ACHN (cell line): ENCODE data around the gene BICRAL.
"Not testable (repeated sequence)": the region's sequence is repeated elsewhere in the genome, so short reads cannot be mapped to it uniquely, and the experiment has no call there.

Experiments used
- DNase-seq: peaks from one replicate; pipeline ENCODE4 v3.0.0-alpha.2; 2015
- in situ Hi-C: cut with HindIII; loops from 2 replicates; pipeline ENCODE4 v1.10.0; 2017; ENCODE audit warnings: low sequenced_read_pairs, low pct_ligation_motif_present, low pct_unique_long_range_greater_than_20kb

The BICRAL gene

GRCh38 chr6:42784717-42785498, 3.1 kb downstream of the BICRAL start:
- no peak for DNase-seq
- in situ Hi-C loops: no loop called here

GRCh38 chr6:42786525-42786985, 4.7 kb downstream of the BICRAL start:
- DNase-seq: no peak

GRCh38 chr6:42787063-42787472, 5.2 kb downstream of the BICRAL start:
- in situ Hi-C loops: no loop called here

More at GRCh38 chr6:42786525-42786985, 4.7 kb downstream of the BICRAL start:
- in situ Hi-C loops: no loop called here

GRCh38 chr6:42788671-42789070, 6.8 kb downstream of the BICRAL start:
- no peak for DNase-seq
- in situ Hi-C loops: no loop called here

More at GRCh38 chr6:42787063-42787472, 5.2 kb downstream of the BICRAL start:
- DNase-seq: no peak

DNA sequence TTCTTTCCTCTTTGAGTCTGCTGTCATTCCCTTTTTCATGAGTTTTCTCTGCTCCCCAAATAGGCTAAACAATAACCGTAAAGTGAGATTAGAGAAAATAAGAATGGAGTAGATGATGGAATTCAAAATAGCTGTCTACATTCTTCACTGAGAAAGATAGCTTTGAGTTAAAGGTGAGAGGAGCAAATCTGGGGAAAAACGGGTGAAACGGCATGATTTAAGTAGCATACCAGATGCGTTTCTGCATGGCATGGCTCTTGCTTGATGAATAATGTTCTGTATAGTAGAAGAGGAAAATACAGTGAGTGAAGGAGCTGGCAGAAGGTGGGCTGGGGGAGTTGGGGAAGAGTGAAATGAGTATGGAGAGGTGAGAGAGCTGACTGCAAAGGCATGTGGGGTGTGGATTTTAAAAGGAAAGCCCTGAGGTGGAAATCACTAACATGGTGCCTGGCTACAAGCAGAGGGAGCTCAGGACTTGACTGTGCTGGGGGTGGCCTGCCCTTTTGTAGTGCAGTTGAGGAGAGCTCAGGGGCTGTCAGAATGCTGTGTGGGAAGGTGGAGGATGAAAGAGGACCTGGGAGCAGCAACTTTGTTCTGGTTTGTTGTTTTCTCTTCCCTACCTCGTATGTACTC, 8.8 kb downstream of the BICRAL start:
- no peak for DNase-seq
- in situ Hi-C loops: no loop called here

GRCh38 chr6:42791706-42792320, 10.0 kb downstream of the BICRAL start:
- in situ Hi-C loops: no loop called here
- no peak for DNase-seq

- in situ Hi-C loops: no loop called here
- no peak for DNase-seq
Measured at GRCh38 chr6:42795651-42796050, 13.8 kb downstream of the BICRAL start.

GRCh38 chr6:42796171-42796570, 14.3 kb downstream of the BICRAL start:
- DNase-seq: no peak
- in situ Hi-C loops: no loop called here

- DNase-seq, in situ Hi-C loops: not testable (repeated sequence)
Measured at GRCh38 chr6:42797696-42798095, 15.8 kb downstream of the BICRAL start.

DNA sequence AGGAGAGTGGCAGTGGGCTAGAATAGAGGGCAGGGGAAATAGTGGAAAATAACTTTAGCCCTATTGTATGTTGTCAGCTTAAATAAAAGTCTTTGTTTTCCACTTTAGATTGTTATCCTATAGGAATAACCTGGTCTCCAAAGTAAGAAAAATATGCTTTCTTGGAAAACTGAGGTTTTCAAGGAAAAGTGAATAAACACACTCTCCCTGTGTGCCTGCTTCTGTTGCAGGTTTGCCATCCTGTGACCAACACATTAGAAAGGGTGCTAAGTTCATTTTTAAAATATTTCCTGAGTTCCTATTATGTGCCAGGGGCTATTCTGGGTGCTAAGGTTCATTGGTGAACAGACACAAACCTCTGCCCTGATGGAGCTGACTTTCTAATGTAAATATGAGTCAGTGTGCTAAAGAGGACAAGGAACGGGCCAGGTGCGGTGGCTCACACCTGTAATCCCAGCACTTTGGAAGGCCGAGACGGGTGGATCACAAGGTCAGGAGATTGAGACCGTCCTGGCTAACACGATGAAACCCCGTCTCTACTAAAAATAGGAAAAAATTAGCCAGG, 23.5 kb downstream of the BICRAL start:
- no peak for DNase-seq
- in situ Hi-C loops: no loop called here

DNA sequence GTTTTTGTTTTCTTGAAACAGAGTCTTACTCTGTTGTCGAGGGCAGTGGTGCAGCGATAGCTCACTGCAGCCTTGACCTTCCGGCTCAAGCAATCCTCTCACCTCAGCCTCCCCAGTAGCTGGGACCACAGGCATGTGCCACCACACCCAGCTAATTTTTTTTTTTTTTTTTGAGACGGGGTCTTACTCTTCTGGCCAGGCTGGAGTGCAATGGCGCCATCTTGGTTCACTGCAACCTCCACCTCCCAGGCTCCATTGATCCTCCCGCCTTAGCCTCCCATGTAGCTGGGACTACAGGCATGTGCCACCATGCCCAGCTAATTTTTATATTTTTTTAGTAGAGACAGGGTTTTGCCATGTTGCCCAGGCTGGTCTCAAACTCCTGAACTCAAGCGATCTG, 24.5 kb downstream of the BICRAL start:
- DNase-seq, in situ Hi-C loops: not testable (repeated sequence)

GRCh38 chr6:42808492-42809483, 26.9 kb downstream of the BICRAL start:
- DNase-seq: no peak
- in situ Hi-C loops: no loop called here

DNA sequence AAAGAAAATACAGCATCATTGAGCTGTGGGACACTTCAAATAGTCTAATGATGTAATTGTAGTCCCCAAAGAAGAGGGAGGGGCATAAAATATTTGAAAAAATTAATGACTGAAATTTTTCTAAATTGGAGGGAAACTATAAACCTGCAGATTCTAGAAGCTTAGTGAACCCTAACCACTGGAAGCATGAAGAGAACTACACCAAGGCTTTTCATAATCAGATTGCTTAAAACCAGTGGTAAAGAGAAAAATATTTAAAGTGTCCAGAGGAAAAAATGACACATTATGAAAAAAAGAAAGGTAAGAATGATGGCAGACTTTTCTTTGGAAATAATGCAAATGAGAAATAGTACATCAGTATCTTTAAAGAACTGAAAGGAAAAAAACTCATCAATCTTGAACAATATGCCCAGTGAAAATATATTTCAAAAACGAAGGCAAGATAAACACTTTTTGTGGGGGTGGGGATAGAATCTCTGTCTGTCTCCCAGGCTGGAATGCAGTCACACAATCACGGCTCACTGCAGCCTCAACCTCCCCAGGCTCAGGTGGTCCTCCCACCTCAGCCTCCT, 31.3 kb downstream of the BICRAL start:
- in situ Hi-C loops: no loop called here

DNA sequence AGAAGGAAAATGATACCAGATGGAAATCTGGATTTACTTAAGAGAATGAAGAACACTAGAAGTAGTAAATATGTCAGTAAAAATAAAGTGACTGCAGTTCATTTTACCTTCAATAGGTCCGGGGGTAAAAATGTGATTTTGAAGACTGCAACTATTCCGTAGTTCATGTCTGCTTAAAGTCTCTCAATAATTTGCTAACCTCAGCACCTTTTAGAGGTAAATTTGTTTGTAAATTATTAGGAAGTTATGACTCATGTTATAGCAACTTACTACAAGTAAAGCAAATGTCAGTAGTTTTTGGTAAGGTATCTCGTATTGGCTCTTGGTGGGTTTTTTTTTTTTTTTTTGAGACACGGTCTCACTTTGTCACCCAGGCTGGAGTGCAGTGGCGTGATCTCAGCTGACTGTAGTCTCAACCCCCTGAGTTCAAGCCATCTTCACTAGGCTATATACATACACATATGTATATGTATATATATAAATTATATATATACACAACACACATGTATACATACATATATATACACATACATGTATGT, 32.1 kb downstream of the BICRAL start:
- in situ Hi-C loops: no loop called here
- no peak for DNase-seq

More for the DNA sequence above, 31.3 kb downstream of the BICRAL start:
- DNase-seq: no peak

DNA sequence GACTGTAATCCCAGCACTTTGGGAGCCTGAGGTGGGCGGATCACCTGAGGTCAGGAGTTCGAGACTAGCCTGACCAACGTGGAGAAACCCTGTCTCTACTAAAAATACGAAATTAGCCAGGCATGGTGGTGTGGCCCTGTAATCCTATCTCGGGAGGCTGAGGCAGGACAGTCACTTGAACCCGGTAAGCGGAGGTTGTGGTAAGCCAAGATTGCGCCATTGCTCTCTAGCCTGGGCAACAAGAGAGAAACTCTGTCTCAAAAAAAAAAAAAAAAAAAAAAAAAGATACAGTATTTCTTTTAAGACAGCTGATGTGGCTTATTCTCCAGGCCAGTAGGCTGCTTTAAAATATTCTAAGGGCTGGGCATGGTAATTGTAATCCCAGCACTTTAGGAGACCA, 33.9 kb downstream of the BICRAL start:
- DNase-seq, in situ Hi-C loops: not testable (repeated sequence)

DNA sequence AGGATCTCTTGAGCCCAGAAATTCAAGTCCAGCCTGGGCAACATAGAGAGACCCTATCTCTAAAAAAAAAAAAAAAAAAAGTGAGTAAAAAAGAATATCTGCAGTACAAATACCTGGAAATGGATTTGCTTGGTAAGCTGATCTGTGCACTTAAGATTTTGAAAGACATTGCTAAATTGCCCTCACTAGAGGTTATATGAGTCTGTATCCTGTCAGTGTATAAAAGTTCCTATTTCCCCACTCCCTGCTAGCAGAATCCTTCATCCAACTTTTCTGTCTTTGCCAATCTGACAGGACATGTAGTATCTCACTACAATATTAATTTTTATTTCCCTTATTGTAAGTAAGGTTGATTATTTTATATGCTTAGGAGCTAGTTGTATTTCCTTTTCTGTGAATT, 36.1 kb downstream of the BICRAL start:
- no peak for DNase-seq
- in situ Hi-C loops: no loop called here

- no peak for DNase-seq
- in situ Hi-C loops: no loop called here
Measured at GRCh38 chr6:42818416-42818815, 36.6 kb downstream of the BICRAL start.
